PC-9 (cell line): ENCODE results near the gene DUSP9. TPM values are rescaled to one million over a fixed set of nuclear protein-coding genes. Genes with fewer than 3 reads are reported as not detected.

Source experiments
- BruUV-seq: library from RNA; stranded (reverse); fragments of 400-500 nt; replicated peaks from 2 replicates; lab custom pipeline; 2021; lab: Mats Ljungman, UMichigan
- CTCF ChIA-PET: fragments of 300-600 bp; sonication (Branson Sonifier 250); formaldehyde crosslinking; loops from one replicate; lab custom pipeline; 2022; ENCODE audit warnings: antibody characterized with exemption; lab: Charles Lee
- POLR2A ChIA-PET: fragments of 300-600 bp; sonication (Branson Sonifier 250); formaldehyde crosslinking; loops from one replicate; lab custom pipeline; 2022; ENCODE audit warnings: antibody characterized with exemption; ENCODE audit not compliant: unreplicated experiment; lab: Charles Lee
- DNase-seq, 2 experiments: peaks; one replicate each; pipeline versions ENCODE4 v3.0.0 to v3.0.0-alpha.2; 2015 to 2022; ENCODE audit warnings: mixed read lengths in 1 of 2
- H2AFZ ChIP-seq: fragments of 200-600 bp; sonication (generic); 2 replicates; pipeline ENCODE4 v1.8.1; 2017; ENCODE audit warnings: antibody characterized with exemption
- H3F3A ChIP-seq: fragments of 200-600 bp; sonication (generic); 2 replicates; pipeline ENCODE4 v1.8.1; 2017; ENCODE audit warnings: antibody characterized with exemption, mild to moderate bottlenecking, low read depth; ENCODE audit not compliant: insufficient read depth
- H3K27ac ChIP-seq: fragments of 200-600 bp; sonication (generic); 2 replicates; pipeline ENCODE4 v1.6.1; 2016; ENCODE audit warnings: mixed run types
- H3K27me3 ChIP-seq: fragments of 200-600 bp; sonication (generic); 2 replicates; pipeline ENCODE4 v1.6.1; 2016; ENCODE audit warnings: low read depth, mixed run types; ENCODE audit not compliant: insufficient read depth
- H3K36me3 ChIP-seq: fragments of 200-600 bp; sonication (generic); 2 replicates; pipeline ENCODE4 v1.6.1; 2016; ENCODE audit warnings: low read depth, mixed run types
- H3K4me1 ChIP-seq: fragments of 200-600 bp; sonication (generic); replicated peaks from 2 replicates; pipeline ENCODE4 v1.6.1; 2016; ENCODE audit warnings: mixed run types; ENCODE audit not compliant: insufficient read depth
- H3K4me2 ChIP-seq: fragments of 200-600 bp; sonication (generic); 2 replicates; pipeline ENCODE4 v1.6.1; 2017; ENCODE audit warnings: mixed run types
- H3K4me3 ChIP-seq: fragments of 200-600 bp; sonication (generic); 2 replicates; pipeline ENCODE4 v1.6.1; 2016; ENCODE audit warnings: mixed run types
- H3K79me2 ChIP-seq: fragments of 200-600 bp; sonication (generic); 2 replicates; pipeline ENCODE4 v1.6.1; 2017; ENCODE audit warnings: low read depth, mixed run types
- H3K9me2 ChIP-seq: fragments of 200-600 bp; sonication (generic); 2 replicates; pipeline ENCODE4 v1.8.1; 2017; ENCODE audit warnings: mild to moderate bottlenecking; ENCODE audit not compliant: insufficient read depth
- H3K9me3 ChIP-seq: fragments of 200-600 bp; sonication (generic); 2 replicates; pipeline ENCODE4 v1.8.1; 2016; ENCODE audit warnings: low read depth; ENCODE audit not compliant: insufficient read depth
- H4K20me1 ChIP-seq: fragments of 200-600 bp; sonication (generic); 2 replicates; pipeline ENCODE4 v1.8.1; 2017; ENCODE audit not compliant: insufficient read depth
- EZH2 ChIP-seq: fragments of 200-600 bp; sonication (generic); IDR thresholded peaks from 2 replicates; pipeline ENCODE4 v1.8.0; 2017; ENCODE audit warnings: antibody characterized with exemption, low read depth
- intact Hi-C: fragments of 100-400 bp; cut with micrococcal nuclease; formaldehyde crosslinking; loops from one replicate; pipeline ENCODE4 v1.10.0; 2022; ENCODE audit not compliant: unreplicated experiment
- total RNA-seq: library from RNA; stranded (reverse); gene quantifications from 2 replicates; pipeline ENCODE4 v1.2.3, GENCODE V29; 2021
- TF ChIP-seq, protein P1 (sequence below): fragments of 200-600 bp; sonication (generic); conservative IDR thresholded peaks from 2 replicates; pipeline ENCODE4 v1.6.1; 2017; ENCODE audit warnings: mixed run types, antibody characterized with exemption, mild to moderate bottlenecking, moderate library complexity

DUSP9 gene
- total RNA-seq, 1 experiment from 2014 or later, result 1.3 TPM

DNA sequence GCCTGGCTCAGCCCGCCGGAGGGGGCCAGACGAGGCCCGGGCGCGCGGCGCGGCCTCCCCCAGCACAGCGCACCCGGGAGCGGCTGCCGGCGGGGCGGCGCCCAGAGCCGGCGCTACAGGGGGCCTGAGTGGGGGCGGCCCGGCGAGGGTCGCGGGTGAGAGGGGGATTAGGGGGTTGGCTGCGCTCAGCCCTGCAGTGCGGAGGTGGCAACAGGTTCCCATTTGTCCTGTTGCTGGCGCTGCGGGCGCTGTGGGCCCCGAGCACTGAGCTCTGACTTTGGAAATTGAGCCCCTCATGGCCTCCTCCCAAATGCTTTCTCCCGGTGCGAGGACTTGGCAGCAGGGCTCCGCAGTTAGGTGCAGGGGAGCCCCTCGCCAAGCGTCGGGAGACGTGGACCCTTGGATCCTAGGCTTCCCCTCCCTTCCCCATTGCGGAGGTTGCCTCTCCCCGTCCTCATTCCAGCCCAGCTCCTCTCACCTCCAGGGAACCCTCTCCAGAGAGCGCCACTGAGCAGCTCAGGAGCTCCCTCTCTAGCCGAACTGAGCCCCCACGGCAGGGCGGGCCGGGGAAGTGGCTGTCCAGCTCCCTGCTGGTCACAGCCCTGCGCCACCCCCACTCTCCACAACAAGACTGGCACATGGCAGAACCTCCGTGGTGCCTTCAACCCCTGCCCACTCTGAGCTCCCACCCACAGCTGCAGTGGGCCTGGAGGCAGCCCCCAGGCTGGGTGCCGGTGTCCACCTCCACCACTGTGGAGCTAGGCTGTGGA, 2.5 kb upstream of the DUSP9 start:
- intact Hi-C loops, result loop anchor here (5.0 kb wide), 1 partner anchor 32 kb away; no protein-coding TSS in a partner anchor
- TF ChIP-seq, protein P1, sequence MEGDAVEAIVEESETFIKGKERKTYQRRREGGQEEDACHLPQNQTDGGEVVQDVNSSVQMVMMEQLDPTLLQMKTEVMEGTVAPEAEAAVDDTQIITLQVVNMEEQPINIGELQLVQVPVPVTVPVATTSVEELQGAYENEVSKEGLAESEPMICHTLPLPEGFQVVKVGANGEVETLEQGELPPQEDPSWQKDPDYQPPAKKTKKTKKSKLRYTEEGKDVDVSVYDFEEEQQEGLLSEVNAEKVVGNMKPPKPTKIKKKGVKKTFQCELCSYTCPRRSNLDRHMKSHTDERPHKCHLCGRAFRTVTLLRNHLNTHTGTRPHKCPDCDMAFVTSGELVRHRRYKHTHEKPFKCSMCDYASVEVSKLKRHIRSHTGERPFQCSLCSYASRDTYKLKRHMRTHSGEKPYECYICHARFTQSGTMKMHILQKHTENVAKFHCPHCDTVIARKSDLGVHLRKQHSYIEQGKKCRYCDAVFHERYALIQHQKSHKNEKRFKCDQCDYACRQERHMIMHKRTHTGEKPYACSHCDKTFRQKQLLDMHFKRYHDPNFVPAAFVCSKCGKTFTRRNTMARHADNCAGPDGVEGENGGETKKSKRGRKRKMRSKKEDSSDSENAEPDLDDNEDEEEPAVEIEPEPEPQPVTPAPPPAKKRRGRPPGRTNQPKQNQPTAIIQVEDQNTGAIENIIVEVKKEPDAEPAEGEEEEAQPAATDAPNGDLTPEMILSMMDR, result no peak
- no peak for TF ChIP-seq EZH2
- Histone ChIP-seq H3K9me2 (no peaks in the 10 kb centered on the region), H3K27me3 (peaks cover 15% of the 10 kb centered on the region), H3K79me2 (no peaks in the 10 kb centered on the region), H4K20me1 (no peaks in the 10 kb centered on the region), H3K9me3 (no peaks in the 10 kb centered on the region), H3K4me3 (no peak overlapping the region), H3K4me2 (no peak overlapping the region), H3K4me1 (peaks cover 9% of the 10 kb centered on the region), H3F3A (no peaks in the 10 kb centered on the region), H3K27ac (no peak overlapping the region), H3K36me3 (no peaks in the 10 kb centered on the region), H2AFZ (no peak overlapping the region)
- ChIA-PET CTCF (no interaction called here), POLR2A (no interaction called here)
- no peak for DNase-seq
- BruUV-seq, result no TSS peak

DNA sequence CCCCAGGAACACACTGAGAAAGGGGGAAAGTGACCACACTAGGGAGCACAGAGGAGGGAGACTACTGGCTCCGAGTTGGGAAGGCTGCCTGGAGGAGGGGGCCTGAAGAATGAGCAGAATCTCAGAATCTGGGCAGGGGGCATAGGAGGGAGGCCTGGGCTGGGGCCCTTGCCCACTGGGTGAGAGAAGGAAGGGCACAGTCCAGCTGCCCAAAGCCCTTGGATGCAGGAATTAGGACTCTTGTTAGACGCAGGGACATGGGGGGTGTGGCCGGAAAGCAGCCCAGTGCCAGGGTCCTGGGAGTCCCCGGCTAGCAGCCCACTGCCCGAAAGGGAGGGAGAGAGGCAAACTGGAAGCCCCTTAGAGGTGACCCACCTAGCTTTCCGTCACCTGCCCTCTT, 1.9 kb upstream of the DUSP9 start:
- ChIA-PET CTCF (no interaction called here), POLR2A (no interaction called here)
- no peaks in the 10 kb centered on the region for H3K9me3 ChIP-seq
- H3K4me1 ChIP-seq, result peaks cover 9% of the 10 kb centered on the region
- intact Hi-C loops, result loop anchor here (5.0 kb wide), 1 partner anchor 33 kb away; no protein-coding TSS in a partner anchor
- H3F3A ChIP-seq, result no peaks in the 10 kb centered on the region
- H3K79me2 ChIP-seq, result no peaks in the 10 kb centered on the region
- no peaks in the 10 kb centered on the region for H4K20me1 ChIP-seq
- H3K36me3 ChIP-seq, result no peaks in the 10 kb centered on the region
- DNase-seq, result no peak
- peaks cover 11% of the 10 kb centered on the region for H3K27me3 ChIP-seq
- BruUV-seq, result no TSS peak
- no peak overlapping the region for H2AFZ ChIP-seq
- no peak overlapping the region for H3K4me3 ChIP-seq
- no peaks in the 10 kb centered on the region for H3K9me2 ChIP-seq
- no peak for TF ChIP-seq EZH2
- TF ChIP-seq, protein P1, result no peak
- no peak overlapping the region for H3K27ac ChIP-seq
- no peak overlapping the region for H3K4me2 ChIP-seq

DNA sequence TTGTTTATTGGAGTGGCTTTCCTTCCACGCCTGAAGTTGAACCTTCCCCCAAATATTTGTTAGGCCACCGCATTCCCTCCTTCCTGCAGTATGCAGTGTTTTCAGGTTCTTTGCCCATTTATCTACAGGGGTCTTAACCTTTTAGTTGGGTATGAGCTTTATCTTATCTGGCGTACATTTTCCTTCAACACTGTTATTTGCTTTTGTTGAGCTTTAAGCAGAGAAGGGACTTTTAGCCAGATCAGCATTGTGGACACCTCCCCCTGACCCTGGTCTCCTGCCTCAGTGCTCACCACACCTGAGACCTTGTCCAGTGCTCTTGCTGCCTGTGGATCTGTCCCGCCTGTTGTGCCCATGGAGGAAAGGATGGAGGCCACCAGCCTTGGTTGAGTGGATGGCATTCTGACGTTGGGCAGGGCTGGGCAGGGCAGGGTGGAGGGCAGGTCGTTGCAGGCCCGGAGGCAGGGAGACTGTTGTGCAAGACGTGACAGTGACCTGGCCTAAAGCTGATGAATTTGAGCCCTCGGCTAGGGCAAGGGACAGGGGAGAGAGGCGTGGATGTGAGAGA, 998 bp upstream of the DUSP9 start:
- H3K4me1 ChIP-seq, result peaks cover 9% of the 10 kb centered on the region
- no peaks in the 10 kb centered on the region for H3K9me3 ChIP-seq
- BruUV-seq, result no TSS peak
- no peaks in the 10 kb centered on the region for H3K9me2 ChIP-seq
- H3K36me3 ChIP-seq, result no peaks in the 10 kb centered on the region
- peaks cover 11% of the 10 kb centered on the region for H3K27me3 ChIP-seq
- no peak for TF ChIP-seq EZH2
- TF ChIP-seq, protein P1, result no peak
- intact Hi-C loops, result loop anchor here (5.0 kb wide), 1 partner anchor 34 kb away; no protein-coding TSS in a partner anchor
- no peak overlapping the region for H3K27ac ChIP-seq
- no peaks in the 10 kb centered on the region for H3F3A ChIP-seq
- peak in 1 of 2 experiments; percentile 30 for DNase-seq
- H3K79me2 ChIP-seq, result no peaks in the 10 kb centered on the region
- no peaks in the 10 kb centered on the region for H4K20me1 ChIP-seq
- H3K4me2 ChIP-seq, result no peak overlapping the region; the same call in 1 of the 2 replicates
- ChIA-PET CTCF (no interaction called here), POLR2A (no interaction called here)
- no peak overlapping the region for H3K4me3 ChIP-seq
- no peak overlapping the region for H2AFZ ChIP-seq
